ENCODE results near the gene RIMBP2.

RIMBP2 gene

DNA sequence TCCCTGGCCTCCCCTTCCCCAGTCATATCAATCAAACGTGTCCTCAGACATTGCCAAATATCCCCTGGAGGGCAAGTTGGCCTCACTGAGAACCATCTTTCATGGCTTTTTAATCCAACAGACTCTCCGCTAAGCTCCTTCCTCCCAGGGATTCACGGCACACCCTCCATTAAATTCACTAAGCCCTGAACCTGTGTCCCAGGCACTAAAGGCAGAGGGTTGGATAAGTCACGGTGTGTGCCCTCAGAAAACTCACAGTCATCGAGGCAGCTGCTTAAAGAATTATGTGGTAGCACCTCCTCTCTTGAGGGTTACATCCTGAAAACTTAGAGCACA, 211.3 kb downstream of the RIMBP2 start:
- Histone ChIP-seq H3K4me2 (ENCODE audit: insufficient read depth, low read length) (no peak overlapping the region), H3K27me3 (ENCODE audit: insufficient read depth, low read length, poor library complexity) (no peaks in the 10 kb centered on the region), H3K27ac (ENCODE audit: low read length) (no peak overlapping the region), H3K79me2 (ENCODE audit: insufficient read depth, low read length) (no peaks in the 10 kb centered on the region), H3K9me3 (ENCODE audit: insufficient read depth, low read length, severe bottlenecking) (no peaks in the 10 kb centered on the region), H3K4me3 (ENCODE audit: low read depth in 1 of 2, low read length in 2 of 2) (no peak overlapping the region), H3K36me3 (ENCODE audit: insufficient read depth, low read length) (no peaks in the 10 kb centered on the region), H4K20me1 (ENCODE audit: insufficient read depth, low read length) (no peaks in the 10 kb centered on the region), H3K9ac (ENCODE audit: low read depth, low read length) (no peak overlapping the region), H3K4me1 (ENCODE audit: insufficient read depth, low read length) (no peaks in the 10 kb centered on the region), H2AFZ (ENCODE audit: low read depth, low read length) (no peak overlapping the region)
- ATAC-seq (ENCODE audit: insufficient read depth, low read depth) = no peak
- TF ChIP-seq EZH2 (IDR thresholded peaks at IDR 0.05; ENCODE audit: borderline replicate concordance, low read depth, low read length, severe bottlenecking) = no peak
- DNase-seq = no peak

DNA sequence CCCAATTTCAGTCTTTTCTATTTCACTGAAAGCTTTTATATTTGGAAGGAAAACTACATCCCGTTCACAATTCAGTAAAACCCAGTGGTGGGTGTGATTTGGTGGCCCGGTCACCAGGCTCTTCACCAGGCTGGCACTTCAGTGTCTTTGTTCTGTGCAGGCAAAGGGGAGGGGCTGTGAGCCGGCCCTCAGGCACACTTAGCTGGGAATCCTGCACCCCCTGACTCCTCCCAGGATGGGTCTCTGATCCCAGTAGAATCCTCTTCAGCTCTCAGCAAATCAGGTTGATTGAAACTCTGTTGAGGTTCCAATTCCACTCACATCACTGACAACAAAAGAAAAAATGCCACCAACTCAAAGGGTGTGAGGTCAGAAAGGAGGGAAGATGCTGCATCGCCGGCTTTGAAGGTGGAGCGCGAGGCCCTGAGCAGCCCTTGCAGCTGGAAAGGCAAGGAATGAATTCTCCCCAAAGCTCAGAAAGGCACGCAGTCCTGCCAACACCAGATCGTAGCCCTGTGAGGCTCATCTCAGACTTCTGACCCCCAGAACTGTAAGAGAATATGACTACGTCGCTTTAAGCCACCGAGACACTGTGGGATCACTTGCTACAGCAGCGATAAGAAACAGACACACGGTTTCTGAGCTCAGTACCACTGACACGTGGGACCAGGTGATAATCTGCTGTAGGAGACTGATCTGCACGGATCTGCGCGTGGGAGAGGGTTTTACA, 211.8 kb downstream of the RIMBP2 start:
- ATAC-seq (ENCODE audit: insufficient read depth, low read depth) = no peak
- Histone ChIP-seq H3K27me3 (ENCODE audit: insufficient read depth, low read length, poor library complexity) (no peaks in the 10 kb centered on the region), H3K9ac (ENCODE audit: low read depth, low read length) (no peak overlapping the region), H3K4me3 (ENCODE audit: low read depth in 1 of 2, low read length in 2 of 2) (no peak overlapping the region), H3K79me2 (ENCODE audit: insufficient read depth, low read length) (no peaks in the 10 kb centered on the region), H3K27ac (ENCODE audit: low read length) (no peak overlapping the region), H3K36me3 (ENCODE audit: insufficient read depth, low read length) (no peaks in the 10 kb centered on the region), H4K20me1 (ENCODE audit: insufficient read depth, low read length) (no peaks in the 10 kb centered on the region), H3K9me3 (ENCODE audit: insufficient read depth, low read length, severe bottlenecking) (no peaks in the 10 kb centered on the region), H2AFZ (ENCODE audit: low read depth, low read length) (no peak overlapping the region), H3K4me2 (ENCODE audit: insufficient read depth, low read length) (no peak overlapping the region), H3K4me1 (ENCODE audit: insufficient read depth, low read length) (no peaks in the 10 kb centered on the region)
- no peak for DNase-seq
- TF ChIP-seq, protein P1, sequence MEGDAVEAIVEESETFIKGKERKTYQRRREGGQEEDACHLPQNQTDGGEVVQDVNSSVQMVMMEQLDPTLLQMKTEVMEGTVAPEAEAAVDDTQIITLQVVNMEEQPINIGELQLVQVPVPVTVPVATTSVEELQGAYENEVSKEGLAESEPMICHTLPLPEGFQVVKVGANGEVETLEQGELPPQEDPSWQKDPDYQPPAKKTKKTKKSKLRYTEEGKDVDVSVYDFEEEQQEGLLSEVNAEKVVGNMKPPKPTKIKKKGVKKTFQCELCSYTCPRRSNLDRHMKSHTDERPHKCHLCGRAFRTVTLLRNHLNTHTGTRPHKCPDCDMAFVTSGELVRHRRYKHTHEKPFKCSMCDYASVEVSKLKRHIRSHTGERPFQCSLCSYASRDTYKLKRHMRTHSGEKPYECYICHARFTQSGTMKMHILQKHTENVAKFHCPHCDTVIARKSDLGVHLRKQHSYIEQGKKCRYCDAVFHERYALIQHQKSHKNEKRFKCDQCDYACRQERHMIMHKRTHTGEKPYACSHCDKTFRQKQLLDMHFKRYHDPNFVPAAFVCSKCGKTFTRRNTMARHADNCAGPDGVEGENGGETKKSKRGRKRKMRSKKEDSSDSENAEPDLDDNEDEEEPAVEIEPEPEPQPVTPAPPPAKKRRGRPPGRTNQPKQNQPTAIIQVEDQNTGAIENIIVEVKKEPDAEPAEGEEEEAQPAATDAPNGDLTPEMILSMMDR (IDR thresholded peaks at IDR 0.05; ENCODE audit: borderline replicate concordance, extremely low read depth, low read length, poor library complexity, severe bottlenecking) = no peak
- no peak for TF ChIP-seq EZH2 (IDR thresholded peaks at IDR 0.05; ENCODE audit: borderline replicate concordance, low read depth, low read length, severe bottlenecking)

- DNase-seq (no peak), ATAC-seq (ENCODE audit: insufficient read depth, low read depth) (no peak)
- Histone ChIP-seq H3K27me3 (ENCODE audit: insufficient read depth, low read length, poor library complexity) (no peaks in the 10 kb centered on the region), H3K27ac (ENCODE audit: low read length) (no peak overlapping the region), H3K9ac (ENCODE audit: low read depth, low read length) (no peak overlapping the region), H3K36me3 (ENCODE audit: insufficient read depth, low read length) (no peaks in the 10 kb centered on the region), H3K4me1 (ENCODE audit: insufficient read depth, low read length) (no peaks in the 10 kb centered on the region), H3K79me2 (ENCODE audit: insufficient read depth, low read length) (no peaks in the 10 kb centered on the region), H4K20me1 (ENCODE audit: insufficient read depth, low read length) (no peaks in the 10 kb centered on the region), H3K4me3 (ENCODE audit: low read depth in 1 of 2, low read length in 2 of 2) (no peak overlapping the region), H3K4me2 (ENCODE audit: insufficient read depth, low read length) (no peak overlapping the region), H2AFZ (ENCODE audit: low read depth, low read length) (no peak overlapping the region), H3K9me3 (ENCODE audit: insufficient read depth, low read length, severe bottlenecking) (no peaks in the 10 kb centered on the region)
- TF ChIP-seq, protein P1 (IDR thresholded peaks at IDR 0.05; ENCODE audit: borderline replicate concordance, extremely low read depth, low read length, poor library complexity, severe bottlenecking) = no peak
- TF ChIP-seq EZH2 (IDR thresholded peaks at IDR 0.05; ENCODE audit: borderline replicate concordance, low read depth, low read length, severe bottlenecking) = no peak
Observed at GRCh38 chr12:130501821-130502220, 214.3 kb downstream of the RIMBP2 start.

DNA sequence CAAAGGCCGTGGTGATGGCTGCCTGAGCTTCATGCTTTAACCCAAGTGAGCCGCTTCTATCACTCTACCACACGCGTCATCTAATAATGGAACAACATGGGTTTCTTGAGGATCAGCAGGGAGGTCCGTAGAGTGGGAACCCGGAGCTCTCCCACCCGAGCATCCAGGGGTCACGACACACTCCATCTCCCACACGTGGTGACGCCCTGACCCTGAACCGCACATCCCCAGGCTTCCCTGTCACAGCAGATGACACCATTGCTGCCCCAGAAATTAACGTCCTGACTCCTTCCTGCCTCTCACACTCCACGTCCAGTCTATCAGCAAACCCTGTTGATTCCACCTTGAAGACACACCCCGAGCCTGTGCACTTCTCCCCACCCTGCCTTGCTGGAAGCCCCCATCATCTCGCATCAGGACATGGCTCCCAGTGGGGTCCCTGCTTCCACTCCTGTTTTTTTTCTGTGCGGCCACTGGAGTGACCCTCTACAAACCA, 215.2 kb downstream of the RIMBP2 start:
- Histone ChIP-seq H3K27me3 (ENCODE audit: insufficient read depth, low read length, poor library complexity) (no peaks in the 10 kb centered on the region), H3K27ac (ENCODE audit: low read length) (no peak overlapping the region), H2AFZ (ENCODE audit: low read depth, low read length) (no peak overlapping the region)

More for the DNA sequence above, 215.2 kb downstream of the RIMBP2 start:
- Histone ChIP-seq H3K9ac (ENCODE audit: low read depth, low read length) (no peak overlapping the region), H3K79me2 (ENCODE audit: insufficient read depth, low read length) (no peaks in the 10 kb centered on the region), H3K4me3 (ENCODE audit: low read depth in 1 of 2, low read length in 2 of 2) (no peak overlapping the region), H3K4me2 (ENCODE audit: insufficient read depth, low read length) (no peak overlapping the region), H4K20me1 (ENCODE audit: insufficient read depth, low read length) (no peaks in the 10 kb centered on the region), H3K36me3 (ENCODE audit: insufficient read depth, low read length) (no peaks in the 10 kb centered on the region), H3K9me3 (ENCODE audit: insufficient read depth, low read length, severe bottlenecking) (no peaks in the 10 kb centered on the region), H3K4me1 (ENCODE audit: insufficient read depth, low read length) (no peaks in the 10 kb centered on the region)
- no peak for TF ChIP-seq EZH2 (IDR thresholded peaks at IDR 0.05; ENCODE audit: borderline replicate concordance, low read depth, low read length, severe bottlenecking)
- TF ChIP-seq, protein P1 (IDR thresholded peaks at IDR 0.05; ENCODE audit: borderline replicate concordance, extremely low read depth, low read length, poor library complexity, severe bottlenecking) = no peak
- ATAC-seq (ENCODE audit: insufficient read depth, low read depth) (no peak), DNase-seq (no peak)
